HL-60/S4 treated with phorbol 12-myristate 13-acetate at 8.2 ng/mL for 4 days and 3 days (cell line): Measurements from ENCODE around the gene CREG2.
"Not testable (repeated sequence)": the region's sequence is repeated elsewhere in the genome, so short reads cannot be mapped to it uniquely, and the experiment has no call there.

Experiments used
- in situ Hi-C: fragments of 300-500 bp; cut with MboI; formaldehyde crosslinking; loops from 2 replicates; pipeline ENCODE4 v1.15.0; 2022; ENCODE audit warnings: low sequenced_read_pairs

Gene CREG2

DNA sequence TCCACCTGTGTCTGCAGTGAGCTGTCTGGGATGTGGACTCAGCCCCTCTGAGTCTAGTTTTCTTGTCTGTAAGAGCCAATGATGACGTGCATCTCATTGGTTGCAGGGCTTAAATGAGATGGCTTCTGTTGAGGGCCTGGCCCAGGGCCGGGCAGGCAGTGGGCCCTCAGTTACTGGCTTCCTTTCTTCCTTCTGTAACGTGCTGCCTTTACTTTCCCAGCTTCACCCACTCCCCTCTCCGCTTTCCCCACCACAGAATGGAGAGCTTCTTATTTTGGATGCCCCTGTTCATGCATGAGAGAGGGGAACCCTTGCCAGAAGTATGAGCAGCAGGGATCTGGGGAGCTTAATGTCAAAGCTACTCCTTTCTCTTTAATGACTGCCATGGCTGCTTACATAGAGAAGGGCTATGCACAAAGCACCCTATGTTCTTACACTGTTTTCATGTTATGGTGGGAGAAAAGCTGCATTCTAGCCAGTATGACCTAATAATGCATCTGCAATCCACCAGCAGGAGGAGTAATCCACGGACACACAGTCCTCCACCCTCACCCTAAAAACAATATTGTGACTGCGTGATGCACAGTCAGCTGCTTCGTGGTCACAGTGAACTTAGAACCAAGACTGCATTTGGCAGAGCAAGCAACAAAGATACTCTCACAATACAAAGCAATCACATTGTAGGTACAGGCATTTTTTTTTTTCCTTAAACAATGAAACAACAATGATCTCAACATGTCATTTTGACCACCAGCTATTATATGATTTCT lies 37.2 kb downstream of the CREG2 start:
- in situ Hi-C loops: no loop called here

DNA sequence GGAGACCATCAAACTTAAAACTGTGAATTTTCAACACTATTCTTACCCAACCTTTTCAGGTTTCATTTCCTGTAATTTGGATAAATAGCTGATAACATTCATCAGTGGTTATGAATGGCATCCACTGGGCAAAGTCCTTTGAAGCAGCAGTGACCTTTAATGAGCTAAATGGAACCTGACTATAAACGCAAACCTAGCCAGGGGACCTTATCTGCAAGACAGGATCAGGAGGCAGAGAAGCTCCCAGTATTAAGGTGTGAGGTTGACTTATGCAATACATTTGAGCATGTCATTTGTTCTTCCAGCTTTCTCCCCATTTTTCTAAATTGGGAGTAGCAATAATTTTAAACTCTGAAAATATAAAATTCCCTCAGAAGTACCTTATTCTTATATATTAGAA lies 38.4 kb downstream of the CREG2 start:
- in situ Hi-C loops: no loop called here

DNA sequence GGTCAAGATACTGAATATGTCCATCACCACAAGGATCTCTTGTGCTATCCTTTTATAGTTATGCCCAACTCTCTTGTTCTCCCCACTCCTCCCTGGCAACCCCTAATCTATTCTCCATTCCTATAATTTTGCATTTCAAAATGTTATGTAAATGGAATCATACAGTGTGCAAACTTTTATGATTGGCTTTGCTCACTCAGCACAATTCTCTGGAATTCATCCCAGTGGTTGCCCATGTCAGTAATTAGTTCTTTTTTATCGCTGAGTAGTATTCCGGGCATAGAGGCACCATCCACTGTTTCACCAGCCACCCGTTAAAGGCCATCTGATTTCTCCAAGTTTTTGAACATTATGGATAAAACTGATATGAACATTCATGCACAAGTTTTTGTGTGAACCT lies 40.4 kb downstream of the CREG2 start:
- in situ Hi-C loops: no loop called here

DNA sequence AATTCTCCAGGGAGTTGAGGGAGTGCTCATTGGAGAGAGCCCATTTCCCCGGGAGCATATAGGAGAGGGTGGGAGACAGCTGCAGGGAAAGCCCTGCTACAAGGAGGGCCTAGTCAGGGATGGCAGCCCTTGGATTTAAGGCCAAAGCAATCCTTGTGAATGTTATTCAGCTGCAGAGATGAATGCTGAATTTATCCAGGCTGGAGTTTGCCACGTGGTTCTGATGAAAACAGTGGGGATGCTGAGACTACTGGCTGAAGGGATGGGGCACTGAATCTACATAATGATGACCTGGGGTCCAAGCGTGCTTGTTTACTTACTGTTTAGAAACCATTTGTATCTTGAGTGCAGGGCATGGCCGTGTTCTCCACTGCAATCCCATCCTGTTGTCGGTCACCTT lies 43.2 kb downstream of the CREG2 start:
- in situ Hi-C loops: no loop called here

DNA sequence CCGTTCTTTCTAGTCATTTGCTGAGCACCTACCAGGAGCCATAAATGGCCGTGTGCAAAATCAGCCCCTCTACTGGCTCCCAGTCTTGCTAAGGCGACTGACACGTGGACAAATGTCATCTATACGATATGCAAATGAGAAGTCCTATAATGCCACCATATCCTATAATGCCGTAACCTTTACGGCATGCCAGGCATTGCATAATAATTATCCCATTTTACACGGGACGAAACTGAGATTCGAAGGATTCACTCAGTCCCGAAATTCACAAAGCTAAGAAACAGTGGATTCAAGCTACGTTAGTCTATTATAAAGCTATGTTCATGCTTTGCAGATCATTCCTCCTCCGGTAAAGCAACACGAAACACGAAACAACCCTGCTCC lies 44.7 kb downstream of the CREG2 start:
- in situ Hi-C loops: no loop called here

DNA sequence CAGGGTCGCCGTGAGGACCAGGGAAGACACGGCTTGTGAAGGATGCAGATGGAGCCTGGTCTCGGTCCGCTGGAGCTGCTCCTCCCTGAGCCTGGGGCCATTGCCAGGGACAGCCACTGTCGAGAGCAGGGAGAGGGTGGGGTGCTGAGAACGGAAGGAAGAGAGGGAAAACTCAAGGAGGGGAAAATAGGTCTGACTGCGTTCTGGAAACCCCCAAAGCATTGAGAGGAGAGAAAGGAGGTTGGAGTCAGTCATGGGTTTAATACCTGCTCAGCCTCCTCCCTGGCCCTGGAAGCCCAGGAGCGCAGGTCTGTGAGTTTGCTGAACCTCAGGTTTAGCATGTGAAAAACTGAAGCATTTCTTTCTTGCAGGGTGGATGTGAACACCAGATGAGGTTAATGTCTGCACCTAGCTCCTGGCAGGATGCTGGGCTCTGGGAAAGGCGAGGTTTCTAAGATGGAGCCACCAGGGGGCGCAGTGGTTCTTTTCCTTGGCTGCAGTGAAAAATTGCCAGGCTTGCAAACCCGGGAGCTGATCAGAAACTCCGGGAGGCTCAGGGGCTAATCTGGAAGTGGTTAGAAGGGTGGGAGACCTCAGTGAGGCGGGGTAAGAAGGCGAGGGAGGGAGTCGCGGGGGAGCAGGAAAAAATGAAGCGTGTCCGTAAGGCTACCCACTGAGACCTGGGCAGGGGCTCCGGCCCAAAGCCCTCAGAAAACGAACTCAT lies 45.2 kb downstream of the CREG2 start:
- in situ Hi-C loops: no loop called here

DNA sequence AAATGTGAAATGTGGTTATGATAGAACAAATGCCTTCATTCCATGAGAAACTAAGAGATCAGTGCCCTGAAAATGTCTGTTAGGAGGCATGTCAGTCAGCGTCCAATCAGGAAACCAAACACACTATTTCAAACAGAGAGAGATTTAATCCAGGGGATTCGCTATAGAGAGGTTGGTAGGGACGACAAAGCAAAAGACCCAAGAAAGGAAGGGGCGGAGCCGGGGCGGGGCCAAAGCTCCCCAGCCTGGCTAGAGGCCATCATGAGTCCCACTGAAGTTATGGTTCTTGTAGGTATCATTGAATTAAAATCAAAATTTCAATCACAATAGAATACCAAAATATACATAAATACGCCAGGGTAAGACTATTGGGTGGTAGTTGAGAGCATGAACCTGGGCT lies 45.9 kb downstream of the CREG2 start:
- in situ Hi-C loops: no loop called here

DNA sequence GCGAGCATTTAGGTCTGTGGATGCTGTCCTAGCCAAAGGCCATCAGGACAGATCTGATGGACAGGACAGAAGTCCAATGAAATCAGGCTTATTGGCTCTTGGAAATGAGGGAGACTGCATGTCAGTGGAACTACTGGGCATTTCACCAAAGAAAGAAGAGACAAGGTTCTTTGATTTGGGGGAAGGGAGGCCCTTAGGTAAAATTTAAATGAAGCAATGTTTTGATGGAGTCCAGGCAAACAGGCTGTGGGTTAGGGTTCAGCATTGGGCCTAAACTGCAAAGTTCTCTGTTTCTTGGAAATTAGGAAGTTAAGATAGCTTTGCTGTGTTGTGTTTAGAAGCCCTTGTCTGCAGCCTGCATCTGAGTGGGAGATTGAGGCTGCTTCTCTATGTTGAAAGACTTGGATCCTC lies 47.2 kb downstream of the CREG2 start:
- in situ Hi-C loops: no loop called here

DNA sequence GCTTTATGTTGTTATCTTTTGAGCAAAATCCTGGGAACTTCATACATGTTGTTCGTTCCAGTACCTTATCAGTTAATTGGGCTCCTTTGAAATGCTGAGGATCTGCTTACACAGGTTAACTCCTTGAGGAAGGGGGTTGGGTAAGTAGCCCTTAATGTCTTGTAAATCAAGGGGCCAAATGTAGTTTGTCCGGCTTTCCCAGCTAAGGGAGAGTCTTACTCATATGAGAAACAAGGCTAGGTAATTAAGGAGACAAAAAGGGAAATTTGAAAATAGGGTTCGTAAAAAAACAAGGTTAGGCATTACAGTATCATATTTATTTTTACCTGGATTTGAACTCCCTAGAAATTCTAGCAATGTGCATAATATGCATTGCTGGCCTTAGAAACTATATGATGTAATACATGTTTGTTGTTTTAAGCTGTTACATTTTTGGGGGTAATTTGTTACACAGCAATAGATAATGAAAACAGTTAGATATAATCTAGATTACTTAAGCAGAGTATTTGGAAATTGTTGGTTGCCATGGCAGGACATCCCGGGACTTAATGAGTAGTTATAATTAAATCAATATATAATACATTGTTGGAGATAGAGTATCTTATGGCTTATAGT lies 47.9 kb downstream of the CREG2 start:
- in situ Hi-C loops: no loop called here

DNA sequence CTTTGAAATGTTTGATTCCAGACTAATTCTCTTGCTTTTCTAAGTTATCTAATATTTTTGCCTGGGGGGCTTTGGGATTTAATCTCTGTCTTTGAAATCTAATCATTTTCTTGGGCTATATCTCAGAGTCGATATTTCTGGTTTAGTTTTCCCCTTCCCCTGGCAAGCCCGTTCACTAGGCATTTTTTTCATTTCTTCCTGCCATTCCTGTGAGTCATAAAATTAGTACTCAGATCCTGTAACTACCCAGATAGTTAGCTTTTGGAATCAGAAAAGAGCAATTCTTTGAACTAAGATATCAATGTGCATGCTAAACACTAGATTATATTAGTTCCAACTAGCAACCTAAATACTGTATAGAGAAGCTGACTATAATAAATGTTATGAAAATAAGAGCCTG lies 49.4 kb downstream of the CREG2 start:
- in situ Hi-C loops: no loop called here

DNA sequence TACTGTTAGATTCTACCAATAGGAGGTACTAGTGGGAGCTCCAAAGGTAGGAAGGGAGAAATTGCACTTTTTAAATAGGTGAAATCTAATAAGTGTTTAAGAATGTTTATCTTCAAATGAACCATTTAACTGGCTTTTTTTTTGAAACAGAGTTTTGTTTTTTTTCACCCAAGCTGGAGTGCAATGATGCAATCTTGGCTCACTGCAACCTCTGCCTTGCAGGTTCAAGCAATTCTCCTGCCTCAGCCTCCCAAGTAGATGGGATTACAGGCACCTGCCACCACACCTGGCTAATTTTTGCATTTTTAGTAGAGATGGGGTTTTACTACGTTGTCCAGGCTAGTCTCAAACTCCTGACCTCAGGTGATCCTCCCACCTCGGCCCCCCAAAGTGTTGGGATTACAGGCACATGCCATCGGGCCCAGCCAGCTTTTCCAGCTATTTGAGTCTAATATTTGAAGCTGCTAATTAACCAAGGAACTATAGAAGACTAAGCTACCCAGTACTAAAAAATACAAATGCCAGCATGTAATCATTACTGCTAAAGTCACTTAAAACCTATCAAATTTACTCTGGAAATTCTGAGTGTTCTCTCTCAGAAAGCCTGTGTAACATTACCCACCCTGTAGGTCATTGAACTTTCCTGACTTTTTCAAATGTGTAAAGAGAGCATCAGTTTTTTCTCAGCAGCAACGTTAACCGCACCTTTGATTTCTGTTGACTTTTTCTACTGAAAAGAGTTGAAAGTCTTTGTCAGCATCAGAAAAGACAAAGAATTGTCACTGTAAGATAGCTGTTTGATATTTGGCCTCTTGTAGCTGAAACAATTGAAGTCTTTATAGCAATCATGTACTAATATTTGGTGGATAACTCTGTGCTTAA lies 54.2 kb downstream of the CREG2 start:
- in situ Hi-C loops: no loop called here

DNA sequence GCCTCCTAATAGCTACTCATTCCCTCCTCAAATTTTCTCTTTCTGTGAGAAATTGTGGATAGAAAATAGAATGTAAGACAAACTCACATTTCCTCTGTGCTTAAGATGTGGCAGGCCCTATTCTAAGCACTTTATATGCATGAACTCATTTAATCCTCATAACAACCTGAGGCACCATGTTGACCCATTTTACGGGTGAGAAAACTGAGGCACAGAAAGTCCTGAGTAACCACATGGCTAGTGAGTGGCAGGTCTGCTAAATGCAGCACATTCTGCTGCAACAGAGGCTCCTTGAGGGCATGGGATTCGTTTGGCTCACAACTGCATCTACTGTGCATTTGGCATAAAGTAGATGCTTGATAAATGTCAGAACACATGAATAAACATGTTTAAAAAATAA lies 56.1 kb downstream of the CREG2 start:
- in situ Hi-C loops: no loop called here

DNA sequence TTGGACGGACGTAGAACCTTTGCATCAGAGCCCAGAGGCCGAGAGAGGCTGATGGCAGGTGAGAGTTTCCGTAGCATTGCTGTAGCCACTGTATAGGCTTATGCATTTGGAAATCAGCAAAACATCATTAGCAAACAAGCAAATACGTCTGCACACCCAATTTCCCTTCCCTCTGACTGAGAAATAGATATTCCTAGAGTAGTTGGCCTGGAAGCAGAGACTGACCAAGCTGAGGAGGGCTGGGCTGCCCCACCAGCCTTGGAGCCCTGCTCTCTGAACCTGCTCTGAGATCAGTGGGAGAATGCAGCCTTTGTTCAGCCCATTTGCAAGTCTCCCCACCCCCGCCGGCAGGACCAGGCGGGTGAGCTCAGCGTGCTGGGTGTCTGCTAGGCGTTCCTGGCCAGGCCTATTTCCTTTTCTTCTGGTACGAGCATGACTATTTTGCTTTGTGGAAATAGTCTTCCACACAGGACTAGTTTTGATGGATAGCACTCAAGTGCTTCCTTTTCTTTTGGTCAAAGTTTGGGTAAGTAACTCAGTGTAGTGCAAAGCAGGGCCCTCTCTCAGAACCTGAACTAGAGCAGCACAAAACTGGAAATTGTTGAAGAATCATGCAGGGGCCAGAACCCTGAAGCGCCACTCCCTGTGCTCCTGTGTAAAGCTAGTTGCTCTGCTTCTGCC lies 56.9 kb downstream of the CREG2 start:
- in situ Hi-C loops: no loop called here

DNA sequence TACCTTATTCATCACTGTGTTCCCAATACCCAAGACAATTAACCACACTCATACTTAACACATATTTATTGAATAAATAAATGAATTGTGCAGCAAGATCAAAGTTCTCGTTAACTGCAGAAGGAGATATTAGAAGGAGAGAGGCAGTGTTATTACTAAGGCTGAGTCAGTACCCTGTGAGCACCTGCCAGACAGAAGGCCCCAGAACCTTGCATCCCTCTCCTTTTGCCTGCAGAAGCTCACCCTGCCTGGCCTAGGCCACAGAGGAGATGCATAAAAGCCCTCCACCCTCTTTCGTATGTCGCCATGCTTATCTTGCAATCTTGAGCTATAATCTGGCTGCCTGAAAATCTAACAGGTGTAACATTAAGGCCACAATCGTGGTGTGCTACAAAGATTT lies 58.3 kb downstream of the CREG2 start:
- in situ Hi-C loops: no loop called here

DNA sequence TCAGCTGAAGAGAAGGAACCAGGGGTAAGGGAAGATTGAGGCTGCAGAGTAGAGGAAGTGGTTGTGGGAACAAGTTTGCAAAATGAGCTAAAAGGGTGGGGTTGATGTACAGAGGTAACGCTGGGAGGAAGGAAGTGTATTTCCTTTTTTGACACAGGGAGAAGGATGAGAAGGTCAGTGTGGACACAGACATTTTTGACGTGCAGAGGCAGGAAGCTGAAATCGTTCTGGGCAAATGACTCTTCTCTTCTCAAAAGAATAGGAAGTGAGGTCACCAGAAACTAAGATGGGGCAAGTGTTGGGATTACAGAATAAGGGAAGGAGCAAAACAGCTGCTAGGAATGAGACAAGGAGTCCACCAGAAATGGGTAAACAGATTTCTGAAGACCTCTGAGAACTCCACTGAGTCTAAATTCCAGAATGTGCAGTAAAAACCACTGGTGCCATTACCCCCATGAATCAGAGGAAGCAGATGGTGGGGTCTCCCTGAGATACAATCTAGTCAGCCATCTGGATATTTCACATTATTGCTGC lies 58.8 kb downstream of the CREG2 start:
- in situ Hi-C loops: no loop called here

DNA sequence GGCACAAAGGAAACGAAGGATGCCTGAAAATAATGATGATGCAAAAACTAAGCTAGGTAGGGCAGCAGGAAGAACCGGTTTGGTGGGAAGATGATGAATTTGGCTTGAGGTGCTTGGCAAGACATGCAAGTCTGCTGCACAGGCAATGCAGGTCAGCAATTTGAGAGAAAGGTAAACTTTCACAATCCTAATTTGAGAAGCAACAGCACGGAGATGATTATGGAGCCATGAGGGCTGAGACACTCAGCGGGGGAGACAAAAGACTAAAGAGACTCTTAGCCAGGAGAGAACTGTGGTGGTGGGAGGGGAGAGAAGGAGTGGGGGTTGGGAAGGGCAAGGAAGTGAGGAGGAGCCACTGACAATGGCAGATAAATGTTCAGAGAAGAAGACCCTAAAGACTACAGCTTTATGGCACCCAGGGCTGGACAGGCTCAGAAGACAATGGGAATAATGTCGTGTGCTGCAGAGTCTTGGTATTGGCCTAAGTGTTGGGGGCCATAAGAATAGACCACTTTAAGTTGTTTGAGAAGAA lies 59.4 kb downstream of the CREG2 start:
- in situ Hi-C loops: no loop called here

DNA sequence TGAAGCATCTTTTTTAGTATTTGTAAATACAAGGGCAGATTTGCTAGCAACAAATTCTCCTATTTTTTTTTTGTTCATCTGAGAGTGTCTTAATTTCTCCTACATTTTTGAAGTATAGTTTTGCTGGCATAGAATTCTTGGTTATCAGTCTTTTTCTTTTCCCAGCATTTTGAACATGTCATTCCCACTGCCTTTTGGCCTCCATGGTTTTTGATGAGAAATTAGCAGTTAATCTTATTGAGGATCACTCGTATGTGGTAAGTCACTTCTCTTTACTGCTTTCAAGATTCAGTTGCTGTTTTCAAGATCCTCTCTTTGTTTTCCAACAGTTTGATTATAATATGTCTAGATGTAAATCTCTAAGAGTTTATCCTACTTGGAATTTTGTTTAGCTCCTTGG lies 61.9 kb downstream of the CREG2 start:
- in situ Hi-C loops: no loop called here

DNA sequence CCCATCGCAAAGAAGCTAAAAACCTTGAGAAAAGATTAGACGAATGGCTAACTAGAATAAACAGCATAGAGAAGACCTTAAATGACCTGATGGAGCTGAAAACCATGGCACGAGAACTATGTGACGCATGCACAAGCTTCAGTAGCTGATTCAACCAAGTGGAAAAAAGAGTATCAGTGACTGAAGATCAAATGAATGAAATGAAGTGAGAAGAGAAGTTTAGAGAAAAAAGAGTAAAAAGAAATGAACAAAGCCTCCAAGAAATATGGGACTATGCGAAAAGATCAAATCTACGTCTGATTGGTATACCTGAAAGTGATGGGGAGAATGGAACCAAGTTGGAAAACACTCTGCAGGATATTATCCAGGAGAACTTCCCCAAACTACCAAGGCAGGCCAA lies 70.7 kb downstream of the CREG2 start:
- in situ Hi-C loops: not testable (repeated sequence)

DNA sequence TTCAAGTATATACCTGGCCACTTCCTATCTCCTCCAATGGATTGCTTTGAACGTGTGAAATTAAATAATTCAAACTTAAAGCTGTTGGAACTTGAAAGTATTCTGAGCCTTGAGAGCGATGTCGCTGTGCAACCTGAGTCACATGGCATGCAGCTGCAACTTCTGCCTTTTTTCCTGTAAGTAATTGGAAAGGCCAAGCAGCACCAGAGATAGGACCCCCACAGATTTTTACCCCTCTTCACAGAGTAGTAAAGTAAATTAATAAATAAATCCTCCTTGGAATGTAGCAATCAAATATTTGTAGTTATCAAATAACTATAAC lies 75.6 kb downstream of the CREG2 start:
- in situ Hi-C loops: no loop called here
